GM23338 (cell line): Measurements from ENCODE around the gene CA4. TPM values are rescaled to one million over a fixed set of nuclear protein-coding genes. Genes with fewer than 3 reads are reported as not detected.

Source experiments
- ATAC-seq: fragments of 200-7000 bp; cut with Tn5 transposase; 3 replicates; pipeline ENCODE4 v1.9.1; 2020
- DNase-seq: peaks from one replicate; pipeline ENCODE4 v3.0.0-alpha.2; 2015; ENCODE audit warnings: low spot score
- H2AFZ ChIP-seq: fragments of 200-600 bp; sonication (generic); 2 replicates; pipeline ENCODE4 v1.8.0; 2016; ENCODE audit warnings: antibody characterized with exemption, mild to moderate bottlenecking, moderate library complexity
- H3F3A ChIP-seq: fragments of 200-600 bp; sonication (generic); replicated peaks from 2 replicates; pipeline ENCODE4 v1.8.0; 2017; ENCODE audit warnings: antibody characterized with exemption, mixed run types, low read depth
- H3K27ac ChIP-seq: fragments of 200-600 bp; sonication (generic); 2 replicates; pipeline ENCODE4 v1.6.1; 2016; ENCODE audit warnings: low read depth
- H3K27me3 ChIP-seq: fragments of 200-600 bp; sonication (generic); 2 replicates; pipeline ENCODE4 v1.8.0; 2016; ENCODE audit warnings: mild to moderate bottlenecking, mixed run types, moderate library complexity; ENCODE audit not compliant: insufficient read depth
- H3K36me3 ChIP-seq: fragments of 200-600 bp; sonication (generic); 2 replicates; pipeline ENCODE4 v1.8.0; 2016; ENCODE audit warnings: mild to moderate bottlenecking; ENCODE audit not compliant: insufficient read depth
- H3K4me1 ChIP-seq: fragments of 200-600 bp; sonication (generic); 2 replicates; pipeline ENCODE4 v1.8.0; 2016; ENCODE audit warnings: mild to moderate bottlenecking, moderate library complexity; ENCODE audit not compliant: insufficient read depth
- H3K4me2 ChIP-seq: fragments of 200-600 bp; sonication (generic); 2 replicates; pipeline ENCODE4 v1.7.1; 2017; ENCODE audit warnings: mixed run types
- H3K4me3 ChIP-seq: fragments of 200-600 bp; sonication (generic); 2 replicates; pipeline ENCODE4 v1.6.1; 2016; ENCODE audit warnings: mixed run types
- H3K79me2 ChIP-seq: fragments of 200-600 bp; sonication (generic); replicated peaks from 2 replicates; pipeline ENCODE4 v1.8.0; 2017; ENCODE audit warnings: mild to moderate bottlenecking; ENCODE audit not compliant: insufficient read depth
- H3K9me2 ChIP-seq: fragments of 200-600 bp; sonication (generic); 2 replicates; pipeline ENCODE4 v1.8.0; 2017; ENCODE audit not compliant: insufficient read depth
- H4K20me1 ChIP-seq: fragments of 200-600 bp; sonication (generic); replicated peaks from 2 replicates; pipeline ENCODE4 v1.8.0; 2017; ENCODE audit warnings: mild to moderate bottlenecking; ENCODE audit not compliant: insufficient read depth
- H3K27ac Mint-ChIP-seq: 2 replicates; pipeline ENCODE4 v1.8.0; 2020; ENCODE audit warnings: inconsistent platforms, mild to moderate bottlenecking, moderate library complexity, mixed read lengths
- H3K27me3 Mint-ChIP-seq: 3 replicates; pipeline ENCODE4 v1.8.0; 2022; ENCODE audit warnings: low read depth, mild to moderate bottlenecking, moderate library complexity, mixed read lengths, inconsistent platforms; ENCODE audit not compliant: insufficient read depth, poor library complexity
- H3K36me3 Mint-ChIP-seq: 3 replicates; pipeline ENCODE4 v1.8.0; 2021; ENCODE audit warnings: low read depth, mild to moderate bottlenecking, inconsistent platforms, moderate library complexity, mixed read lengths
- H3K4me1 Mint-ChIP-seq: 3 replicates; pipeline ENCODE4 v1.8.0; 2020; ENCODE audit warnings: mild to moderate bottlenecking, inconsistent platforms, mixed read lengths
- H3K4me3 Mint-ChIP-seq: 3 replicates; pipeline ENCODE4 v1.8.0; 2021; ENCODE audit warnings: moderate library complexity, mild to moderate bottlenecking, inconsistent platforms, mixed read lengths
- H3K9me3 Mint-ChIP-seq: 3 replicates; pipeline ENCODE4 v1.8.0; 2020; ENCODE audit warnings: moderate library complexity, mild to moderate bottlenecking, inconsistent platforms, mixed read lengths
- NANOG ChIP-seq: IDR thresholded peaks from 2 replicates; pipeline ENCODE4 v1.6.1; 2016; ENCODE audit warnings: antibody characterized with exemption, borderline replicate concordance
- POLR2AphosphoS5 ChIP-seq: IDR thresholded peaks from 2 replicates; pipeline ENCODE4 v1.6.1; 2016; ENCODE audit warnings: antibody characterized with exemption, low read depth
- REST ChIP-seq: IDR thresholded peaks from one replicate; pipeline ENCODE4 v1.6.1; 2018; ENCODE audit warnings: antibody characterized with exemption; ENCODE audit not compliant: unreplicated experiment
- ZNF114 ChIP-seq: fragments of 250-450 bp; sonication (Bioruptor Pico); IDR thresholded peaks from 2 replicates; pipeline ENCODE4 v1.5.0; 2020; ENCODE audit warnings: mild to moderate bottlenecking, moderate library complexity
- ZNF462 ChIP-seq: fragments of 250-450 bp; sonication (Bioruptor Pico); IDR thresholded peaks from 2 replicates; pipeline ENCODE4 v1.5.0; 2020; ENCODE audit warnings: mild to moderate bottlenecking, moderate library complexity
- polyA plus RNA-seq: library from polyadenylated mRNA; unstranded; fragments of >200 nt; fragmentation: Nextera tagmentation; extraction: Ambion mirVana; gene quantifications from 2 replicates; pipeline ENCODE4 v1.2.1, GENCODE V29; 2016
- total RNA-seq: library from RNA; depleted of rRNA; stranded (reverse); fragments of >200 nt; shearing (Covaris generic); gene quantifications from 2 replicates; pipeline ENCODE4 v1.2.3, GENCODE V29; 2014

CA4 gene
- total and polyA plus RNA-seq, 2 experiments from 2014 or later: 7.6 to 8.2 TPM

GRCh38 chr17:60168654-60169053, 18.9 kb downstream of the CA4 start (continued):
- TF ChIP-seq ZNF462 (CRISPR knock-in tag) (no peak), POLR2AphosphoS5 (no peak)

GRCh38 chr17:60169921-60170817, 20.4 kb downstream of the CA4 start:
- no peaks in the 10 kb centered on the region for H3K27me3 ChIP-seq
- H3K27ac Mint-ChIP-seq: no peak overlapping the region; the same call in 1 of the 2 replicates
- no peaks in the 10 kb centered on the region for H3K4me1 ChIP-seq
- peaks cover 14% of the 10 kb centered on the region for H3K27me3 Mint-ChIP-seq
- H4K20me1 ChIP-seq: no peaks in the 10 kb centered on the region
- no peak for ATAC-seq
- no peaks in the 10 kb centered on the region for H3K9me3 Mint-ChIP-seq
- no peak overlapping the region for H3K4me3 ChIP-seq
- H3K4me2 ChIP-seq: no peak overlapping the region
- H3K36me3 ChIP-seq: no peaks in the 10 kb centered on the region
- DNase-seq: no peak
- no peak overlapping the region for H3K27ac ChIP-seq
- H2AFZ ChIP-seq: no peak overlapping the region
- no peaks in the 10 kb centered on the region for H3F3A ChIP-seq
- peaks cover 14% of the 10 kb centered on the region for H3K4me1 Mint-ChIP-seq
- no peaks in the 10 kb centered on the region for H3K9me2 ChIP-seq
- H3K36me3 Mint-ChIP-seq: no peaks in the 10 kb centered on the region
- H3K79me2 ChIP-seq: no peaks in the 10 kb centered on the region
- no peak overlapping the region for H3K4me3 Mint-ChIP-seq
- no peak for TF ChIP-seq REST
- TF ChIP-seq NANOG: no peak
- TF ChIP-seq POLR2AphosphoS5: no peak
- no peak for TF ChIP-seq ZNF114 (CRISPR knock-in tag)
